HCT116 (cell line): ENCODE data around the gene TCEA2. TPM values are rescaled to one million over a fixed set of nuclear protein-coding genes. Genes with fewer than 3 reads are reported as not detected.

Experiments
- ATAC-seq: fragments of 200-7000 bp; cut with Tn5 transposase; 2 replicates; pipeline ENCODE4 v1.9.1; 2020; ENCODE audit warnings: mild to moderate bottlenecking, moderate library complexity
- BruUV-seq: library from RNA; stranded (reverse); fragments of 400-500 nt; replicated peaks from 2 replicates; lab custom pipeline; 2021; lab: Mats Ljungman, UMichigan
- CTCF ChIA-PET: fragments of 300-600 bp; sonication (Branson Sonifier 250); formaldehyde crosslinking; loops from one replicate; lab custom pipeline; 2021; ENCODE audit warnings: antibody characterized with exemption; lab: Charles Lee
- POLR2A ChIA-PET: fragments of 300-600, 350-600 bp; sonication (Branson Sonifier 250); formaldehyde crosslinking; loops from one replicate; lab custom pipeline; 2021; ENCODE audit warnings: antibody characterized with exemption; lab: Charles Lee
- RAD21 ChIA-PET, 2 experiments: fragments of 300-600 bp; sonication (Branson Sonifier 250); formaldehyde crosslinking; loops; one replicate each; lab custom pipeline; 2023; ENCODE audit warnings: low total read pairs in 2 of 2; ENCODE audit not compliant: uncharacterized antibody in 2 of 2, unreplicated experiment in 2 of 2, low non-redundant PET in 1 of 2; lab: Charles Lee
- DNase-seq: peaks from one replicate; pipeline ENCODE4 v3.0.0-alpha.2; 2010; ENCODE audit warnings: low read depth, low spot score
- H2AFZ ChIP-seq: fragments of 200-600 bp; shearing (Covaris generic), sonication (generic); 2 replicates; pipeline ENCODE4 v1.6.1; 2017; ENCODE audit warnings: low read depth, mixed run types, mixed read lengths, antibody characterized with exemption, low read length; ENCODE audit not compliant: poor library complexity, severe bottlenecking
- H3K27ac ChIP-seq: 2 replicates; pipeline ENCODE4 v1.5.1; 2012; ENCODE audit warnings: low read depth, low read length
- H3K27me3 ChIP-seq: fragments of 200-600 bp; sonication (generic); 2 replicates; pipeline ENCODE4 v1.6.1; 2016; ENCODE audit warnings: mixed run types, low read length, mixed read lengths; ENCODE audit not compliant: insufficient read depth
- H3K36me3 ChIP-seq, 2 experiments: fragments of 200-500 bp in 1 of 2; fragments of 200-600 bp in 1 of 2; sonication (Bioruptor generic) in 1 of 2; sonication (generic) in 1 of 2; 2 replicates each; pipeline versions ENCODE4 v1.5.1 to v1.6.1; 2014 to 2016; ENCODE audit warnings: low read length in 2 of 2, inconsistent platforms in 1 of 2, mixed read lengths in 1 of 2, mixed run types in 1 of 2; ENCODE audit not compliant: insufficient read depth in 2 of 2, control insufficient read depth in 1 of 2
- H3K4me1 ChIP-seq, 2 experiments: fragments of 200-600 bp in 1 of 2; sonication (generic) in 1 of 2; 2 replicates each; pipeline versions ENCODE4 v1.5.1 to v1.6.1; 2012 to 2017; ENCODE audit warnings: low read length in 2 of 2, inconsistent platforms in 1 of 2, mild to moderate bottlenecking in 1 of 2, mixed read lengths in 1 of 2, mixed run types in 1 of 2, moderate library complexity in 1 of 2; ENCODE audit not compliant: insufficient read depth in 2 of 2, control insufficient read depth in 1 of 2
- H3K4me2 ChIP-seq: fragments of 200-600 bp; sonication (generic); 2 replicates; pipeline ENCODE4 v1.6.1; 2017; ENCODE audit warnings: mixed run types, low read length, mixed read lengths
- H3K4me3 ChIP-seq, 2 experiments: fragments of 200-600 bp in 1 of 2; sonication (generic) in 1 of 2; replicated peaks in 1 of 2; 2 replicates each; pipeline ENCODE4 v1.5.1; 2011 to 2016; ENCODE audit warnings: low read length in 2 of 2, control low read depth in 1 of 2, low read depth in 1 of 2, mild to moderate bottlenecking in 1 of 2, mixed read lengths in 1 of 2, mixed run types in 1 of 2
- H3K79me2 ChIP-seq: fragments of 200-600 bp; sonication (generic); 2 replicates; pipeline ENCODE4 v1.6.1; 2017; ENCODE audit warnings: mild to moderate bottlenecking, mixed run types, low read length, moderate library complexity, mixed read lengths; ENCODE audit not compliant: insufficient read depth
- H3K9ac ChIP-seq: fragments of 200-600 bp; sonication (generic); 2 replicates; pipeline ENCODE4 v1.6.1; 2016; ENCODE audit warnings: low read length, mixed read lengths
- H3K9me2 ChIP-seq: fragments of 200-600 bp; sonication (generic), shearing (Covaris generic); 2 replicates; pipeline ENCODE4 v1.6.1; 2017; ENCODE audit warnings: mixed run types, mild to moderate bottlenecking, moderate library complexity; ENCODE audit not compliant: insufficient read depth
- H3K9me3 ChIP-seq, 2 experiments: fragments of 200-500 bp in 1 of 2; fragments of 200-600 bp in 1 of 2; sonication (Bioruptor generic) in 1 of 2; sonication (generic) in 1 of 2; 2 replicates each; pipeline ENCODE4 v1.6.1; 2014 to 2017; ENCODE audit warnings: low read length in 2 of 2, mixed read lengths in 2 of 2, inconsistent platforms in 1 of 2, low read depth in 1 of 2, mild to moderate bottlenecking in 1 of 2, mixed run types in 1 of 2, moderate library complexity in 1 of 2; ENCODE audit not compliant: control insufficient read depth in 1 of 2, insufficient read depth in 1 of 2
- H4K20me1 ChIP-seq: fragments of 200-600 bp; sonication (generic), shearing (Covaris generic); 2 replicates; pipeline ENCODE4 v1.6.1; 2017; ENCODE audit warnings: mixed run types, mild to moderate bottlenecking, moderate library complexity; ENCODE audit not compliant: insufficient read depth
- CBX3 ChIP-seq: IDR thresholded peaks from 2 replicates; pipeline ENCODE4 v1.6.1; 2012; ENCODE audit warnings: low read depth
- ELF1 ChIP-seq: IDR thresholded peaks from 2 replicates; pipeline ENCODE4 v1.6.1; 2012; ENCODE audit warnings: low read depth, borderline replicate concordance
- EZH2phosphoT487 ChIP-seq: fragments of 200-600 bp; IDR thresholded peaks from 2 replicates; pipeline ENCODE4 v1.6.1; 2018; ENCODE audit warnings: antibody characterized with exemption, borderline replicate concordance
- POLR2A ChIP-seq: IDR thresholded peaks from 2 replicates; pipeline ENCODE4 v1.7.0; 2011; ENCODE audit warnings: borderline replicate concordance; ENCODE audit not compliant: insufficient read depth, insufficient read length; ENCODE audit errors: extremely low read depth
- POLR2AphosphoS5 ChIP-seq: IDR thresholded peaks from 2 replicates; pipeline ENCODE4 v1.6.1; 2011; ENCODE audit warnings: mild to moderate bottlenecking, low read depth, low read length, moderate library complexity
- RAD21 ChIP-seq: IDR thresholded peaks from 2 replicates; pipeline ENCODE4 v1.6.1; 2012; ENCODE audit warnings: low read depth, mild to moderate bottlenecking
- SIN3A ChIP-seq: IDR thresholded peaks from 2 replicates; pipeline ENCODE4 v1.6.1; 2012; ENCODE audit warnings: low read depth
- TCF7L2 ChIP-seq: IDR thresholded peaks from 2 replicates; pipeline ENCODE4 v1.7.0; 2011; ENCODE audit warnings: borderline replicate concordance, inconsistent platforms; ENCODE audit not compliant: insufficient read depth, insufficient read length; ENCODE audit errors: extremely low read depth
- intact Hi-C: fragments of 100-400 bp; cut with micrococcal nuclease; formaldehyde crosslinking; loops from 2 replicates; pipeline ENCODE4 v1.10.0; 2022
- total RNA-seq: library from RNA; stranded (reverse); gene quantifications from one replicate; pipeline ENCODE4 v1.2.1, GENCODE V29; 2021; ENCODE audit not compliant: unreplicated experiment
- TF ChIP-seq, protein P1 (sequence below): IDR thresholded peaks from 2 replicates; pipeline ENCODE4 v1.6.1; 2012; ENCODE audit warnings: low read depth
- TF ChIP-seq, protein P2 (sequence below): IDR thresholded peaks from 2 replicates; pipeline ENCODE4 v1.6.1; 2012
- TF ChIP-seq, protein P3 (sequence below), 3 experiments: fragments of 200-600 bp in 1 of 3; sonication (generic) in 1 of 3; IDR thresholded peaks in 2 of 3; conservative IDR thresholded peaks in 1 of 3; 2 replicates each; pipeline ENCODE4 v1.5.1; 2012 to 2017; ENCODE audit warnings: low read depth in 2 of 3, low read length in 2 of 3, antibody characterized with exemption in 1 of 3, borderline replicate concordance in 1 of 3, control low read depth in 1 of 3, mild to moderate bottlenecking in 1 of 3, mixed read lengths in 1 of 3, mixed run types in 1 of 3, moderate library complexity in 1 of 3; ENCODE audit not compliant: insufficient read depth in 1 of 3

Gene TCEA2
- total RNA-seq, 1 experiment from 2014 or later: 29.7 TPM

DNA sequence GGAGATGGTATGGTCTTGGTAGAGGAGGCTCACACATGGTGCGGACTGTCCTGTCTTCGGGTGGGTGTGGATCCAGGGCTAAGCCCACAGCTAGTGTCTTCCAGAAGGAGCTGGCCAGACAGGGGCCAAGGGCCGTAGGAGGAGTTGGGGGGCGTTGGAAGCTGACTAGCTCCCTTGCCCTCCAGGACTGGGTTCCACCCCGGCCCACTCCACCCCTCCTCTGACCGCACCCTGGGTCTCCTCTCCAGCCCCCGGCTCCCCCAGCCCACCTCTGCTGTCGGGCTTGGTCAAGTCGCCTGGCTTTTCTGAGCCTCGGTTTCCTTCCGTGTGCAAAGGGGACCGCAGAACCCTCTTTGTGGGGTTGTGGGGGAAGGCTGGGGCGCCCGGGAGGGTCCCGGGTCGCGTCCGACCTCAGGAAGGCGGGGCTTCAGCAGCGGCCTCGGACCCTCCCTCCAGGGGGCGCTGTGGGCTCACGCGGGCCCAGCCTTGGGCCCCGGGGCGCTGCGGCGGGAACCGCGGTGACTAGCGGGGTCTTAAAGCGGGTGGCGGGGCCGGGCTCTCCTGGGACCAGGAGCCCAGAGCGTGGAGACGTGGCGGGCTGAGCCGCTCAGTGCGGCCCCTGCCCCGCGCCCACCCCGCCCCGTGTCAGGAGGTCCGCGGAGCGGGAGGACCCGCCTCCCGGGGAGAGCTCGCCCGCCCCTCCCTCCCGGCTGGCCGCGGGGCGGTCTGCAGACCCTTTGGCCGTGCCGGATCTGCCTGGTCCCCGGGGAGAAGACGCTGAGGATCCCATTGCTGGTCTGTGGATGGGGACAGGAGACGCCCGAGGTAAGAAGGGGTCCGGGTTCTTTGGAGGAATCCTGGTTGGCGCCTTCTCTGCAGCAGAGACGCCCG lies 39.0 kb downstream of the TCEA2 start (continued):
- TF ChIP-seq, protein P1, sequence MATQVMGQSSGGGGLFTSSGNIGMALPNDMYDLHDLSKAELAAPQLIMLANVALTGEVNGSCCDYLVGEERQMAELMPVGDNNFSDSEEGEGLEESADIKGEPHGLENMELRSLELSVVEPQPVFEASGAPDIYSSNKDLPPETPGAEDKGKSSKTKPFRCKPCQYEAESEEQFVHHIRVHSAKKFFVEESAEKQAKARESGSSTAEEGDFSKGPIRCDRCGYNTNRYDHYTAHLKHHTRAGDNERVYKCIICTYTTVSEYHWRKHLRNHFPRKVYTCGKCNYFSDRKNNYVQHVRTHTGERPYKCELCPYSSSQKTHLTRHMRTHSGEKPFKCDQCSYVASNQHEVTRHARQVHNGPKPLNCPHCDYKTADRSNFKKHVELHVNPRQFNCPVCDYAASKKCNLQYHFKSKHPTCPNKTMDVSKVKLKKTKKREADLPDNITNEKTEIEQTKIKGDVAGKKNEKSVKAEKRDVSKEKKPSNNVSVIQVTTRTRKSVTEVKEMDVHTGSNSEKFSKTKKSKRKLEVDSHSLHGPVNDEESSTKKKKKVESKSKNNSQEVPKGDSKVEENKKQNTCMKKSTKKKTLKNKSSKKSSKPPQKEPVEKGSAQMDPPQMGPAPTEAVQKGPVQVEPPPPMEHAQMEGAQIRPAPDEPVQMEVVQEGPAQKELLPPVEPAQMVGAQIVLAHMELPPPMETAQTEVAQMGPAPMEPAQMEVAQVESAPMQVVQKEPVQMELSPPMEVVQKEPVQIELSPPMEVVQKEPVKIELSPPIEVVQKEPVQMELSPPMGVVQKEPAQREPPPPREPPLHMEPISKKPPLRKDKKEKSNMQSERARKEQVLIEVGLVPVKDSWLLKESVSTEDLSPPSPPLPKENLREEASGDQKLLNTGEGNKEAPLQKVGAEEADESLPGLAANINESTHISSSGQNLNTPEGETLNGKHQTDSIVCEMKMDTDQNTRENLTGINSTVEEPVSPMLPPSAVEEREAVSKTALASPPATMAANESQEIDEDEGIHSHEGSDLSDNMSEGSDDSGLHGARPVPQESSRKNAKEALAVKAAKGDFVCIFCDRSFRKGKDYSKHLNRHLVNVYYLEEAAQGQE: no peak
- no peak for TF ChIP-seq EZH2phosphoT487

DNA sequence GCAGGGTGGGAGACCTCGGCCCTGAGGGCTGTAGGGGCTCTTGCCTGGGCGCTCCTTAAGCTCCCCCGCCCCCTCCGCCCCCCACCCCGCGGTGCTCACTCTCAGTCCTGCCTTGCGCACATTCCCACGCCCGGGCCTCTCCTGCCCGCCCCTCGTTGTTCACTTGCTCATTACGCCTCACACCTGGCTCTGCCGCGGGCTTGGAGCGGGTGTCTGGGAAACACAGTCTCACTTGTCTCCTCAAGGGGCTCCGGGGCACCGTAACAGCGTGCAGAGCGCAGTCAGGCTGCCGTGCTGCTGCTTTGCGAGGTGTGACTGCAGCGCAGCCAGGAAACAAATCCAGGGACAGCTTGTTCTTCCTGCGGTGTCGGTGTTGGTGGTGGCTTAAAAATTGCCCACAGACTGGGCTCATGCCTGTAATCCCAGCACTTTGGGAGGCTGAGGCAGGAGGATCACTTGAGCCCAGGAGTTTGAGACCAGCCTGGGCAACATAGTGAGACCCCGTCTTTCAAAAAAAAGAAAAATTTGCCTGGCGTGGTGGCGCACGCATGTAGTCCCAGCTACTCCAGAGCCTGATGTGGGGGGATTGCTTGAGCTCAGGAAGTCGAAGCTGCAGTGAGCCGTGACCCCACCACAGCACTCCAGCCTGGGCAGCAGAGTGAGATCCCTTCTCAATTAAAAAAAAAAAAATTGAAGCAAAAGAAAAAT lies 39.8 kb downstream of the TCEA2 start:
- no peak for DNase-seq
- no TSS peak for BruUV-seq
- H2AFZ ChIP-seq: no peak overlapping the region
- no peaks in the 10 kb centered on the region for H3K27me3 ChIP-seq
- H3K79me2 ChIP-seq: no peaks in the 10 kb centered on the region
- H3K4me2 ChIP-seq: peak overlapping the region; percentile 93
- ATAC-seq: peak; percentile 67
- H4K20me1 ChIP-seq: no peaks in the 10 kb centered on the region
- H3K4me1 ChIP-seq: peaks cover 4 to 13% of the 10 kb centered on the region in 2 experiments; a peak in 2 of 4 replicates
- peak overlapping the region; percentile 70 for H3K9ac ChIP-seq
- 0 out of 2 replicates have a peak overlapping the region, but pooled peaks have one; percentile 43 for H3K27ac ChIP-seq
- no peaks in the 10 kb centered on the region for H3K9me2 ChIP-seq
- ChIA-PET POLR2A (no interaction called here), RAD21 (interaction anchor here in 1 of 2 experiments (0.6 kb wide), 1 partner anchor 13 kb away, joined by 3 read pairs; no protein-coding TSS in a partner anchor), CTCF (interaction anchor here (0.6 to 1.6 kb wide), 11 partner anchors 8 to 64 kb away, joined by 3 to 8 read pairs (median 5); partner anchors contain the start of gene TCEA2)
- no peaks in the 10 kb centered on the region for H3K36me3 ChIP-seq
- H3K9me3 ChIP-seq: no peaks in the 10 kb centered on the region
- H3K4me3 ChIP-seq: peak overlapping the region; percentile 68 to 69
- intact Hi-C loops: no loop called here
- no peak for TF ChIP-seq RAD21
- TF ChIP-seq SIN3A: no peak
- no peak for TF ChIP-seq POLR2AphosphoS5
- no peak for TF ChIP-seq TCF7L2
- TF ChIP-seq, protein P2, sequence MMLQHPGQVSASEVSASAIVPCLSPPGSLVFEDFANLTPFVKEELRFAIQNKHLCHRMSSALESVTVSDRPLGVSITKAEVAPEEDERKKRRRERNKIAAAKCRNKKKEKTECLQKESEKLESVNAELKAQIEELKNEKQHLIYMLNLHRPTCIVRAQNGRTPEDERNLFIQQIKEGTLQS: no peak
- TF ChIP-seq, protein P1: no peak
- no peak for TF ChIP-seq POLR2A
- TF ChIP-seq CBX3: no peak
- no peak for TF ChIP-seq ELF1
- TF ChIP-seq, protein P3, sequence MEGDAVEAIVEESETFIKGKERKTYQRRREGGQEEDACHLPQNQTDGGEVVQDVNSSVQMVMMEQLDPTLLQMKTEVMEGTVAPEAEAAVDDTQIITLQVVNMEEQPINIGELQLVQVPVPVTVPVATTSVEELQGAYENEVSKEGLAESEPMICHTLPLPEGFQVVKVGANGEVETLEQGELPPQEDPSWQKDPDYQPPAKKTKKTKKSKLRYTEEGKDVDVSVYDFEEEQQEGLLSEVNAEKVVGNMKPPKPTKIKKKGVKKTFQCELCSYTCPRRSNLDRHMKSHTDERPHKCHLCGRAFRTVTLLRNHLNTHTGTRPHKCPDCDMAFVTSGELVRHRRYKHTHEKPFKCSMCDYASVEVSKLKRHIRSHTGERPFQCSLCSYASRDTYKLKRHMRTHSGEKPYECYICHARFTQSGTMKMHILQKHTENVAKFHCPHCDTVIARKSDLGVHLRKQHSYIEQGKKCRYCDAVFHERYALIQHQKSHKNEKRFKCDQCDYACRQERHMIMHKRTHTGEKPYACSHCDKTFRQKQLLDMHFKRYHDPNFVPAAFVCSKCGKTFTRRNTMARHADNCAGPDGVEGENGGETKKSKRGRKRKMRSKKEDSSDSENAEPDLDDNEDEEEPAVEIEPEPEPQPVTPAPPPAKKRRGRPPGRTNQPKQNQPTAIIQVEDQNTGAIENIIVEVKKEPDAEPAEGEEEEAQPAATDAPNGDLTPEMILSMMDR (IDR thresholded peaks at IDR 0.05 in 2 of 3, conservative IDR thresholded peaks at IDR 0.05 in 1 of 3; ENCODE audit: borderline replicate concordance in 1 of 3, insufficient read depth in 1 of 3, low read depth in 2 of 3, low read length in 2 of 3): no peak
- no peak for TF ChIP-seq EZH2phosphoT487
